ENCODE data around the gene DDIT3. TPM values are rescaled to one million over a fixed set of nuclear protein-coding genes. Genes with fewer than 3 reads are reported as not detected.

Gene DDIT3
- total RNA-seq, 2 donors from 2014 or later, result 9.9 to 12.4 TPM

GRCh38 chr12:57479376-57480115 is 40.8 kb downstream of the DDIT3 start, which contains the start of gene ARHGAP9:
Gene ARHGAP9 (minus strand): TSS chr12:57479866. CDS start chr12:57479406, 460 bp downstream.
- H3K9ac ChIP-seq (ENCODE audit: extremely low read depth, low read length, poor library complexity, severe bottlenecking), result no peak within 1 kb of the TSS
- no peak within 1 kb of the TSS for H3K4me3 Mint-ChIP-seq
- peaks cover 33% of the 10 kb centered on the region for H3K4me1 Mint-ChIP-seq
- no peaks in the 10 kb centered on the region for H3K9me3 Mint-ChIP-seq
- H3K4me1 ChIP-seq (ENCODE audit: control insufficient read depth, insufficient read depth, low read length), result no peaks in the 10 kb centered on the region
- H3K27ac ChIP-seq (ENCODE audit: low read depth, low read length), result no peak within 1 kb of the TSS
- WGBS, 2 experiments (ENCODE audit: insufficient coverage in 1 of 2, insufficient read length in 1 of 2), result 93 to 96% methylated on average over 4 to 6 of the region's 6 CpGs
- TF ChIP-seq, protein P1, sequence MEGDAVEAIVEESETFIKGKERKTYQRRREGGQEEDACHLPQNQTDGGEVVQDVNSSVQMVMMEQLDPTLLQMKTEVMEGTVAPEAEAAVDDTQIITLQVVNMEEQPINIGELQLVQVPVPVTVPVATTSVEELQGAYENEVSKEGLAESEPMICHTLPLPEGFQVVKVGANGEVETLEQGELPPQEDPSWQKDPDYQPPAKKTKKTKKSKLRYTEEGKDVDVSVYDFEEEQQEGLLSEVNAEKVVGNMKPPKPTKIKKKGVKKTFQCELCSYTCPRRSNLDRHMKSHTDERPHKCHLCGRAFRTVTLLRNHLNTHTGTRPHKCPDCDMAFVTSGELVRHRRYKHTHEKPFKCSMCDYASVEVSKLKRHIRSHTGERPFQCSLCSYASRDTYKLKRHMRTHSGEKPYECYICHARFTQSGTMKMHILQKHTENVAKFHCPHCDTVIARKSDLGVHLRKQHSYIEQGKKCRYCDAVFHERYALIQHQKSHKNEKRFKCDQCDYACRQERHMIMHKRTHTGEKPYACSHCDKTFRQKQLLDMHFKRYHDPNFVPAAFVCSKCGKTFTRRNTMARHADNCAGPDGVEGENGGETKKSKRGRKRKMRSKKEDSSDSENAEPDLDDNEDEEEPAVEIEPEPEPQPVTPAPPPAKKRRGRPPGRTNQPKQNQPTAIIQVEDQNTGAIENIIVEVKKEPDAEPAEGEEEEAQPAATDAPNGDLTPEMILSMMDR (conservative IDR thresholded peaks at IDR 0.05), result no peak
- no peaks in the 10 kb centered on the region for H3K36me3 Mint-ChIP-seq (ENCODE audit: low read depth)
- no peak within 1 kb of the TSS for H3K27ac Mint-ChIP-seq
- no peak within 1 kb of the TSS for H3K4me3 ChIP-seq (ENCODE audit: low read length)
- no peaks in the 10 kb centered on the region for H3K9me3 ChIP-seq (ENCODE audit: control insufficient read depth, low read length)
- no peaks in the 10 kb centered on the region for H3K36me3 ChIP-seq (ENCODE audit: control insufficient read depth, insufficient read depth, low read length)
- peaks cover 44% of the 10 kb centered on the region for H3K27me3 Mint-ChIP-seq (ENCODE audit: insufficient read depth)
- DNase-seq, result no peak
- peaks cover 29% of the 10 kb centered on the region for H3K27me3 ChIP-seq (ENCODE audit: control insufficient read depth, insufficient read depth, low read length, poor library complexity, severe bottlenecking)

- TF ChIP-seq, protein P1 (conservative IDR thresholded peaks at IDR 0.05), result no peak
- H3K27ac ChIP-seq (ENCODE audit: low read depth, low read length), result no peak overlapping the region
- no peak overlapping the region for H3K4me3 ChIP-seq (ENCODE audit: low read length)
- Mint-ChIP-seq H3K4me1 (peaks cover 33% of the 10 kb centered on the region), H3K9me3 (no peaks in the 10 kb centered on the region), H3K27ac (no peak overlapping the region), H3K27me3 (ENCODE audit: insufficient read depth) (peaks cover 50% of the 10 kb centered on the region), H3K4me3 (no peak overlapping the region), H3K36me3 (ENCODE audit: low read depth) (no peaks in the 10 kb centered on the region)
- H3K9me3 ChIP-seq (ENCODE audit: control insufficient read depth, low read length), result no peaks in the 10 kb centered on the region
- DNase-seq, result no peak
- no peak overlapping the region for H3K9ac ChIP-seq (ENCODE audit: extremely low read depth, low read length, poor library complexity, severe bottlenecking)
- H3K4me1 ChIP-seq (ENCODE audit: control insufficient read depth, insufficient read depth, low read length), result no peaks in the 10 kb centered on the region
- H3K36me3 ChIP-seq (ENCODE audit: control insufficient read depth, insufficient read depth, low read length), result no peaks in the 10 kb centered on the region
- WGBS, 2 experiments (ENCODE audit: insufficient coverage in 1 of 2, insufficient read length in 1 of 2), result 89 to 93% methylated on average over 7 to 10 of the region's 10 CpGs
- H3K27me3 ChIP-seq (ENCODE audit: control insufficient read depth, insufficient read depth, low read length, poor library complexity, severe bottlenecking), result peaks cover 35% of the 10 kb centered on the region
Observed at GRCh38 chr12:57479043-57479375, 41.3 kb downstream of the DDIT3 start.

- peak; percentile 75 for DNase-seq
- no peaks in the 10 kb centered on the region for H3K36me3 Mint-ChIP-seq (ENCODE audit: low read depth)
- peaks cover 60% of the 10 kb centered on the region for H3K27me3 Mint-ChIP-seq (ENCODE audit: insufficient read depth)
- H3K9me3 Mint-ChIP-seq, result no peaks in the 10 kb centered on the region
- H3K36me3 ChIP-seq (ENCODE audit: control insufficient read depth, insufficient read depth, low read length), result no peaks in the 10 kb centered on the region
- no peak overlapping the region for H3K27ac ChIP-seq (ENCODE audit: low read depth, low read length)
- WGBS, 2 experiments (ENCODE audit: insufficient coverage in 1 of 2, insufficient read length in 1 of 2), result 82 to 84% methylated on average over 5 to 11 of the region's 12 CpGs
- no peak overlapping the region for H3K9ac ChIP-seq (ENCODE audit: extremely low read depth, low read length, poor library complexity, severe bottlenecking)
- H3K4me3 ChIP-seq (ENCODE audit: low read length), result no peak overlapping the region
- H3K4me1 Mint-ChIP-seq, result peaks cover 29% of the 10 kb centered on the region
- H3K27ac Mint-ChIP-seq, result no peak overlapping the region
- H3K4me1 ChIP-seq (ENCODE audit: control insufficient read depth, insufficient read depth, low read length), result no peaks in the 10 kb centered on the region
- no peaks in the 10 kb centered on the region for H3K9me3 ChIP-seq (ENCODE audit: control insufficient read depth, low read length)
- peaks cover 45% of the 10 kb centered on the region for H3K27me3 ChIP-seq (ENCODE audit: control insufficient read depth, insufficient read depth, low read length, poor library complexity, severe bottlenecking)
- TF ChIP-seq, protein P1 (conservative IDR thresholded peaks at IDR 0.05), result no peak
- H3K4me3 Mint-ChIP-seq, result no peak overlapping the region
Observed at GRCh38 chr12:57477710-57478681, 42.3 kb downstream of the DDIT3 start.

All from endodermal cell (in vitro differentiated cells).